OCI-LY3 (cell line): ENCODE measurements around the gene ZFYVE28.
A peak's percentile ranks its signal among the peaks of the same experiment; 100 is the strongest.

Experiments used
- H2AFZ ChIP-seq: fragments of 200-600, 300-600 bp; shearing (Covaris generic); 2 replicates; pipeline ENCODE4 v1.6.0; 2014; ENCODE audit warnings: antibody characterized with exemption, low read depth, low read length
- H3K27ac ChIP-seq: fragments of 200-600, 300-600 bp; sonication (generic); 2 replicates; pipeline ENCODE4 v1.5.1; 2014; ENCODE audit warnings: mild to moderate bottlenecking, low read length, moderate library complexity, mixed read lengths
- H3K27me3 ChIP-seq: fragments of 200-600, 300-600 bp; sonication (generic); 2 replicates; pipeline ENCODE4 v1.6.1; 2014; ENCODE audit warnings: low read depth, low read length, mixed read lengths
- H3K36me3 ChIP-seq: fragments of 200-600, 300-600 bp; sonication (generic); replicated peaks from 2 replicates; pipeline ENCODE3; 2014; ENCODE audit warnings: low read depth, low read length, mixed read lengths
- H3K4me1 ChIP-seq: fragments of 300-600, 200-600 bp; sonication (generic); 2 replicates; pipeline ENCODE4 v1.6.1; 2014; ENCODE audit warnings: low read length, mixed read lengths
- H3K4me2 ChIP-seq: fragments of 200-600, 300-600 bp; sonication (generic); 2 replicates; pipeline ENCODE4 v1.6.1; 2014; ENCODE audit warnings: low read length, mixed read lengths
- H3K4me3 ChIP-seq: fragments of 300-600, 200-600 bp; sonication (generic); 2 replicates; pipeline ENCODE4 v1.5.1; 2014; ENCODE audit warnings: antibody characterized with exemption, mild to moderate bottlenecking, low read length, moderate library complexity
- H3K79me2 ChIP-seq: fragments of 300-600, 200-600 bp; shearing (Covaris generic); 2 replicates; pipeline ENCODE4 v1.6.1; 2014; ENCODE audit warnings: mild to moderate bottlenecking, low read length, mixed read lengths
- H3K9ac ChIP-seq: fragments of 300-600, 200-600 bp; shearing (Covaris generic); 2 replicates; pipeline ENCODE4 v1.6.0; 2014; ENCODE audit warnings: mild to moderate bottlenecking, low read length, moderate library complexity
- H3K9me3 ChIP-seq: fragments of 200-600, 300-600 bp; shearing (Covaris generic); 2 replicates; pipeline ENCODE4 v1.6.1; 2014; ENCODE audit warnings: low read length, mixed read lengths; ENCODE audit not compliant: insufficient read depth
- H4K20me1 ChIP-seq: fragments of 200-600, 300-600 bp; sonication (generic); 2 replicates; pipeline ENCODE4 v1.6.1; 2016; ENCODE audit warnings: low read length, mixed read lengths; ENCODE audit not compliant: insufficient read depth
- CTCF ChIP-seq: fragments of 200-600, 300-600 bp; sonication (generic); IDR thresholded peaks from 2 replicates; pipeline ENCODE4 v1.5.1; 2014; ENCODE audit warnings: antibody characterized with exemption, low read length, low read depth
- EZH2phosphoT487 ChIP-seq: fragments of 200-600 bp; shearing (Covaris generic); IDR thresholded peaks from 2 replicates; pipeline ENCODE4 v1.6.1; 2018; ENCODE audit warnings: antibody characterized with exemption, mixed run types, low read depth

The ZFYVE28 gene

GRCh38 chr4:2415881-2416563 lies 2.4 kb downstream of the ZFYVE28 start:
- no peak overlapping the region for H3K9ac ChIP-seq
- H3K4me2 ChIP-seq = no peak overlapping the region

DNA sequence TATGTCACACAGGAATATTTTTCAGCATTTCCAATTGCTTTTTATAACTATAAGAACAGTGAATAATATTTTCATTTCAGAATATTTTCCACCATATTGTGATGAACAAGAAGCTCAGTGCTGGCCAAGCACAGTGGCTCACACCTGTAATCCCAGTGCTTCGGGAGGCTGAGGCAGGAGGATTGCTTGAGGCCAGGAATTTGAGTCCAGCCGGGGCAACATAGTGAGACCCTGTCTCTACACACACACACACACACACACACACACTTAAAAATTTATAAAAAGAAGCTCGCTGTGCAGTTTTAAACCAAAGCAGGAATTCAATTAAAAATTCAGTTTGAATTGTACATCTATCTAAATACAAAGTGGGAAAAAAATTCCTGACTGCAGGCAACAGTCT lies 3.2 kb downstream of the ZFYVE28 start:
- no peak overlapping the region for H3K27ac ChIP-seq
- peaks cover 36% of the 10 kb centered on the region for H3K4me1 ChIP-seq
- no peak overlapping the region for H3K4me2 ChIP-seq
- no peaks in the 10 kb centered on the region for H4K20me1 ChIP-seq
- TF ChIP-seq CTCF (no peak), EZH2phosphoT487 (no peak)
- H3K4me3 ChIP-seq = no peak overlapping the region
- H3K36me3 ChIP-seq = no peaks in the 10 kb centered on the region
- H3K27me3 ChIP-seq = peaks cover 10% of the 10 kb centered on the region
- no peaks in the 10 kb centered on the region for H3K9me3 ChIP-seq
- H3K9ac ChIP-seq = no peak overlapping the region
- H2AFZ ChIP-seq = no peak overlapping the region
- H3K79me2 ChIP-seq = 0 out of 2 replicates have a peak, but pooled peaks cover 2% of the 10 kb centered on the region

More at GRCh38 chr4:2415881-2416563, 2.4 kb downstream of the ZFYVE28 start:
- Histone ChIP-seq H3K27ac (no peak overlapping the region), H3K27me3 (peaks cover 18% of the 10 kb centered on the region), H3K4me3 (no peak overlapping the region), H3K9me3 (no peaks in the 10 kb centered on the region), H3K4me1 (peaks cover 36% of the 10 kb centered on the region), H2AFZ (no peak overlapping the region), H3K36me3 (no peaks in the 10 kb centered on the region), H3K79me2 (0 out of 2 replicates have a peak, but pooled peaks cover 2% of the 10 kb centered on the region), H4K20me1 (no peaks in the 10 kb centered on the region)
- TF ChIP-seq CTCF (no peak), EZH2phosphoT487 (no peak)

GRCh38 chr4:2413821-2414610 lies 4.4 kb downstream of the ZFYVE28 start:
- H3K36me3 ChIP-seq = no peaks in the 10 kb centered on the region
- H3K4me2 ChIP-seq = peak overlapping the region; percentile 95
- H3K27ac ChIP-seq = peak overlapping the region; percentile 74
- TF ChIP-seq EZH2phosphoT487 (no peak), CTCF (no peak)
- peak overlapping the region; percentile 54 for H2AFZ ChIP-seq
- H3K4me3 ChIP-seq = peak overlapping the region; percentile 79
- peaks cover 31% of the 10 kb centered on the region for H3K4me1 ChIP-seq
- no peaks in the 10 kb centered on the region for H3K27me3 ChIP-seq
- no peaks in the 10 kb centered on the region for H4K20me1 ChIP-seq
- H3K9ac ChIP-seq = peak overlapping the region; percentile 64; the same call in 1 of the 2 replicates
- no peaks in the 10 kb centered on the region for H3K9me3 ChIP-seq
- H3K79me2 ChIP-seq = 0 out of 2 replicates have a peak, but pooled peaks cover 2% of the 10 kb centered on the region

DNA sequence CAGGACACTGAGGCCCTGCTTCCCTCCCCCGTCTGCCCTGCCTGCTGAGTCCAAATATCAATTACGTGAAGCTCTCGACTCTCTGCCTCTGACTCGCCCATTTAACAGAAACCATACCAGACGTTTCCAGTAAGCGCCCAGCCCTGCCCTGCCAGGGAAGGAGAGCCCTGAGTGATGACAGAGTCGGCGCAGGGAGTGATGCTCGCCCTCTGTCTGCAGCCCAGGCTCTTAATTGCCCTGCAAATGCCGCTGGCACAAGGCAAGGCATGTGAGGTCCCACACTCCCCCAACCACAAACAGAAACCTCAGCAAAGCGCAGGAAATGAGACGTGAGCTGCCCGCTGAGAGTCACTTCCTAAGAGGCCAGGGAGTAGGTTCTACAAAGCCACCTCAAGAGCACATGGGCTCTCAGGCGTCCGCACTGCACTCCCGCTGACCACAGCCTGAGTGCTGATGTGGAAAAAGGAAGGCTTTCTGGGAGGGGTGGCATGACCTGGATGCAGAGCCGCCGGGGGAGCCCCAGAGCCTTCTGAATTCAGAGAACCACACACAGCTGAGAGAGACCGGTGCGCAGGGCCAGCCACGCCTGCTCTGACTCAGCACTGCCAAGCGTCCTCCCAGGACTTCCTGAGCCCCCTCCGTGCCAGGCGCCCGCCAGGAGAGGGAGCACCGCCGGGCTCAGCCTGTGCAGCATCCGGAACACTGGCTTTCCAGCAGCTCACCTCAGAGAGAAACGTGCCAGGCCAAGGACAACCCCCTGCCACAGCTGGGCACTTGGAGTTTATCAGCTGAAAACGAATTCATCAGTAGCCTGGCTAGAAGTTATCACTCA lies 5.3 kb downstream of the ZFYVE28 start:
- peak overlapping the region; percentile 64 for H3K9ac ChIP-seq
- TF ChIP-seq EZH2phosphoT487 = no peak
- TF ChIP-seq CTCF = peak; percentile 22
- H3K36me3 ChIP-seq = no peaks in the 10 kb centered on the region
- peak overlapping the region; percentile 74 for H3K27ac ChIP-seq
- H3K4me3 ChIP-seq = peak overlapping the region; percentile 79
- peak overlapping the region; percentile 95 for H3K4me2 ChIP-seq
- H3K27me3 ChIP-seq = no peaks in the 10 kb centered on the region
- no peaks in the 10 kb centered on the region for H4K20me1 ChIP-seq
- no peaks in the 10 kb centered on the region for H3K9me3 ChIP-seq
- H2AFZ ChIP-seq = peak overlapping the region; percentile 54
- 0 out of 2 replicates have a peak, but pooled peaks cover 2% of the 10 kb centered on the region for H3K79me2 ChIP-seq
- peaks cover 31% of the 10 kb centered on the region for H3K4me1 ChIP-seq
